CD4-positive, alpha-beta memory T cell (primary cell): ENCODE data around the gene COG1. TPM values are rescaled to one million over a fixed set of nuclear protein-coding genes. Genes with fewer than 3 reads are reported as not detected.
"Not testable (repeated sequence)": the region's sequence is repeated elsewhere in the genome, so short reads cannot be mapped to it uniquely, and the experiment has no call there.

Source experiments
- CTCF ChIA-PET: fragments of 350-600 bp; sonication (Branson Sonifier 250); formaldehyde crosslinking; loops from one replicate; lab custom pipeline; 2021; ENCODE audit warnings: inconsistent platforms; ENCODE audit not compliant: partially characterized antibody; lab: Charles Lee
- POLR2A ChIA-PET: fragments of 350-600 bp; sonication (Branson Sonifier 250); formaldehyde crosslinking; loops from one replicate; lab custom pipeline; 2021; ENCODE audit not compliant: partially characterized antibody; lab: Charles Lee
- DNase-seq, 5 donors: peaks; one replicate each; pipeline versions ENCODE4 v3.0.0 to v3.0.0-alpha.2; 2020 to 2022; ENCODE audit warnings: mixed read lengths in 1 of 5
- H3K27ac ChIP-seq: one replicate; pipeline ENCODE4 v1.7.0; 2013; ENCODE audit warnings: low read depth, low read length
- H3K27me3 ChIP-seq: 2 replicates; pipeline ENCODE4 v1.7.0; 2013; ENCODE audit warnings: mild to moderate bottlenecking, low read length, moderate library complexity; ENCODE audit not compliant: insufficient read depth
- H3K36me3 ChIP-seq: 2 replicates; pipeline ENCODE4 v1.7.0; 2013; ENCODE audit warnings: mild to moderate bottlenecking, low read length, moderate library complexity; ENCODE audit not compliant: insufficient read depth
- H3K4me1 ChIP-seq: 2 replicates; pipeline ENCODE4 v1.7.0; 2013; ENCODE audit warnings: mild to moderate bottlenecking, low read length, moderate library complexity; ENCODE audit not compliant: insufficient read depth
- H3K4me3 ChIP-seq, 2 donors: one replicate each; pipeline ENCODE4 v1.7.0; 2013; ENCODE audit warnings: low read length in 2 of 2, mild to moderate bottlenecking in 1 of 2
- H3K9me3 ChIP-seq, 2 donors: one replicate each; pipeline ENCODE4 v1.7.0; 2013; ENCODE audit warnings: low read length in 2 of 2, control low read depth in 1 of 2; ENCODE audit not compliant: control insufficient read depth in 1 of 2
- H3K27ac Mint-ChIP-seq, 7 donors: one replicate each; pipeline ENCODE4 v1.8.0; 2020 to 2021; ENCODE audit warnings: mixed read lengths in 7 of 7, mild to moderate bottlenecking in 6 of 7, inconsistent platforms in 3 of 7, moderate library complexity in 3 of 7
- H3K27me3 Mint-ChIP-seq, 2 donors: one replicate each; pipeline ENCODE4 v1.8.0; 2020 to 2021; ENCODE audit warnings: mixed read lengths in 2 of 2
- H3K36me3 Mint-ChIP-seq, 2 donors: one replicate each; pipeline ENCODE4 v1.8.0; 2020 to 2021; ENCODE audit warnings: mixed read lengths in 2 of 2, inconsistent platforms in 1 of 2, mild to moderate bottlenecking in 1 of 2
- H3K4me1 Mint-ChIP-seq, 4 donors: one replicate each; pipeline ENCODE4 v1.8.0; 2020 to 2021; ENCODE audit warnings: mixed read lengths in 4 of 4, mild to moderate bottlenecking in 1 of 4
- H3K4me3 Mint-ChIP-seq, 8 donors: one replicate each; pipeline ENCODE4 v1.8.0; 2020 to 2021; ENCODE audit warnings: mixed read lengths in 8 of 8, mild to moderate bottlenecking in 7 of 8, moderate library complexity in 6 of 8, inconsistent platforms in 3 of 8
- H3K9me3 Mint-ChIP-seq, 8 donors: one replicate each; pipeline ENCODE4 v1.8.0; 2020 to 2021; ENCODE audit warnings: mixed read lengths in 8 of 8, mild to moderate bottlenecking in 5 of 8, inconsistent platforms in 3 of 8, moderate library complexity in 1 of 8
- intact Hi-C: fragments of 100-400 bp; cut with micrococcal nuclease; formaldehyde crosslinking; loops from one replicate; pipeline ENCODE4 v1.15.1; 2023
- polyA plus RNA-seq, 2 donors: library from polyadenylated mRNA; unstranded; fragments of 300-500 nt; fragmentation: Illumina TruSeq; gene quantifications; one replicate each; pipeline ENCODE4 v1.2.3, GENCODE V29; 2021
- total RNA-seq, 2 experiments: library from RNA; stranded (reverse); gene quantifications; one replicate each; pipeline ENCODE4 v1.2.3, GENCODE V29; 2021

COG1 gene
- total and polyA plus RNA-seq, 4 experiments from 2014 or later = 13.1 to 81.6 (median 57.1) TPM

DNA sequence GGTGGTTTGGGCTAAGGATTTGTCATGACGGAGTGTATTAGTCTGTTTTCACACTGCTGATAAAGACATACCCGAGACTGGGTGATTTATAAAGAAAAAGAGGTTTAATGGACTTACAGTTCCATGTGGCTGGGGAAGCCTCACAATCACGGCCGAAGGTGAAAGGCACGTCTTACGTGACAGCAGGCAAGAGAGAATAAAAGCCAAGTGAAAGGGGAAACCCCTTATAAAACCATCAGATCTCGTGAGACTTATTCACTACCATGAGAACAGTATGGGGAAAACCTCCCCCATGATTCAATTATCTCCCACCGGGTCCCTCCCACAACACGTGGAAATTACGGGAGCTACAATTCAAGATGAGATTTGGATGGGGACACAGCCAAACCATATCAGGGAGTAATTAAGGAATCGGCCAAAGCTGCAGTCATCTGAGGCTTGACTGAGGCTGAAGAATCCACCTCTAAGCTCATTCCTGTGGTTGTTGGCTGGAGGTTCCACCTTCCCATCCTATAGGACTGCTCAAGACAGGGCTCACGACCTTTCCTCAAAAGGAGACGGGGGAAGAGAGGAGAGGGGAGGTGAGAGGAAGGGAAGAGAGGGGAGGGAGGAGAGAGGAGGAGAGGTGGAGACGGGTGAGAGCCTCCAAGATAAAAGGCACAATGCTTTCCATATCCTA, 42.1 kb upstream of the COG1 start:
- H3K9me3 Mint-ChIP-seq = peaks cover 0 to 13% (median 8%) of the 10 kb centered on the region in 8 donors
- H3K4me3 ChIP-seq, H3K27ac Mint-ChIP-seq, intact Hi-C loops, H3K4me1 Mint-ChIP-seq, H3K27ac ChIP-seq, H3K4me3 Mint-ChIP-seq, H3K36me3 Mint-ChIP-seq, H3K4me1 ChIP-seq, POLR2A ChIA-PET, H3K9me3 ChIP-seq, H3K36me3 ChIP-seq, DNase-seq, H3K27me3 ChIP-seq: not testable (repeated sequence)
- peaks cover 7 to 12% of the 10 kb centered on the region in 2 donors for H3K27me3 Mint-ChIP-seq
- CTCF ChIA-PET = interaction anchor here (1.0 kb wide), 1 partner anchor 426 kb away, joined by 3 read pairs; no protein-coding TSS in a partner anchor

DNA sequence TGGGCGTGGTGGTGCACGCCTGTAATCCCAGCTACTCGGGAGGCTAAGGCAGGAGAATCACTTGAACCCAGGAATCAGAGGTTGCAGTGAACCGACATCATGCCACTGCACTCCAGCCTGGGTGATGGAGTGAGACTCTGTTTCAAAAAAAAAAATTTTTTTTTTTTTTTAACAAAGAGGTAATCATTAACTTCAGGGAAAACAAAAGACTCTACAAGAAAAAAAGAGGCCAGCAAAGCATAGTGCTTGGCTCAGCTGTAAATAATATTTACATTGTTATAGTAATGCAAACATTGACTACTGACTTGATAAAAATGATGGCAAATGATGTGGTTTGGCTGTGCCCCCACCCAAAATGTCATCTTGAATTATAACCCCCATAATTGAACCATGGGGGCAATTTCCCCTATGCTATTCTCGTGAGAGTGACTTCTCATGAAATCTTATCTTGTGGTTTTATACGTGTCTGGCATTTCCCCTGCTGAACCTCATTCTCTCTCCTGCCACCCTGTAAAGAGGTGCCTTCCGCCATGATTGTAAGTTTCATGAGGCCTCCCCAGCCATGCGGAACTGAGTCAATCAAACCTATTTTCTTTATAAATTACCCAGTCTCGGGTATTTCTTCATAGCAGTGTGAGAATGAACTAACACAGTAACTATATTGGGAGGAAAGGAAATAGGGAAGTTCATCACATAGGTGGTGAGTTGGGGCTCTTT, 40.8 kb upstream of the COG1 start:
- no peak overlapping the region for H3K27ac Mint-ChIP-seq
- H3K36me3 ChIP-seq = no peaks in the 10 kb centered on the region
- no peak overlapping the region for H3K27ac ChIP-seq
- H3K27me3 ChIP-seq = no peaks in the 10 kb centered on the region
- no peaks in the 10 kb centered on the region for H3K9me3 ChIP-seq
- peaks cover 6 to 18% of the 10 kb centered on the region in 2 donors for H3K27me3 Mint-ChIP-seq
- peaks cover 0 to 5% (median 1%) of the 10 kb centered on the region in 8 donors for H3K9me3 Mint-ChIP-seq
- intact Hi-C loops = no loop called here
- peaks cover 5% of the 10 kb centered on the region for H3K4me1 ChIP-seq
- ChIA-PET POLR2A (no interaction called here), CTCF (no interaction called here)
- H3K36me3 Mint-ChIP-seq = no peaks in the 10 kb centered on the region
- no peak overlapping the region for H3K4me3 Mint-ChIP-seq
- peaks cover 5 to 13% (median 7%) of the 10 kb centered on the region in 4 donors for H3K4me1 Mint-ChIP-seq
- no peak for DNase-seq
- H3K4me3 ChIP-seq = no peak overlapping the region

DNA sequence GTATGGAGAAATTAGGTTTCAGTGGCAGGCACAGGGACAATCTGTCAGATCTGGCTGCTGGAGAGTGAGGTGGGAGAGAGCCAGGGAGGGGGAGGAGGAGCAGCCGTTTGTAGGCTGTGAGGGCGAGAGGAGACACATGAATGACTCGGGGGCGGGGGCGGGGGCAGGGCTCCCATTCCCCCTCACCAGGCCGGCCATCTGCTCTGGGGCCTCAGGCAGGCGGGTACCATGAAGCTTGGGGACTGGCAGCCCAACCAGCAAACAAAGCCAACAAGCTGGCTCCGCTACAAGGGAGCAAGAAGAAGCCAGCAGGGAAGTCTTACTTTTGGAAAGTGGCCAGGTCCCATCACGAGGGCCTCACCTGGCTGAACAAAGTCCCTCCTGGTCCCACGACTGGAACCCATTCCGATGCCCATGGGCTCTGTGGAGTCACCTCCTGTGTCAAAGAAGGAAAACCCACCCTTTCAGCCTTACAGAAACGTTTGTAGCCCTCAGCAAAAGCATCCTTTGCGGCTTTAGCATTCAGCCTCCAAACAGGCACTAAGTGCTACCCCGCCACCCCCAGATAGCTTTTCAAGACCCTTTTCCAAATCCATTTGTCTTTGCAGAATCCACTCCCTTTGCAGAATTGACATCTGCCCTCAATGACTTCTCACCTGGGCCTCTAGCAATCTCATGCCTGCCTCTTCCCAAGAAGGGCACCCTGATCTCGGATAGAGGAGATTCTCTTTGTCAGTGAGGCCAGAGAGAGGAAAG, 37.3 kb upstream of the COG1 start:
- Histone ChIP-seq H3K27ac (no peak overlapping the region), H3K9me3 (no peaks in the 10 kb centered on the region), H3K27me3 (peaks cover 3% of the 10 kb centered on the region), H3K36me3 (no peaks in the 10 kb centered on the region), H3K4me3 (peak overlapping the region in 1 of 2 donors; percentile 5), H3K4me1 (peaks cover 5% of the 10 kb centered on the region)
- POLR2A ChIA-PET = interaction anchor here (1.0 to 2.3 kb wide), 2 partner anchors 169 to 428 kb away, joined by 3 to 16 read pairs; no protein-coding TSS in a partner anchor
- Mint-ChIP-seq H3K27ac (peak overlapping the region in 1 of 7 donors; percentile 43), H3K36me3 (no peaks in the 10 kb centered on the region), H3K4me3 (no peak overlapping the region), H3K4me1 (peaks cover 5 to 9% (median 6%) of the 10 kb centered on the region in 4 donors), H3K27me3 (peaks cover 6 to 30% of the 10 kb centered on the region in 2 donors), H3K9me3 (no peaks in the 10 kb centered on the region)
- DNase-seq = no peak
- CTCF ChIA-PET = interaction anchor here (0.9 to 4.9 kb wide), 9 partner anchors 10 to 598 kb away, joined by 3 to 125 read pairs (median 4); no protein-coding TSS in a partner anchor
- intact Hi-C loops = loop anchor here (1.0 kb wide), 1 partner anchor 595 kb away; no protein-coding TSS in a partner anchor

DNA sequence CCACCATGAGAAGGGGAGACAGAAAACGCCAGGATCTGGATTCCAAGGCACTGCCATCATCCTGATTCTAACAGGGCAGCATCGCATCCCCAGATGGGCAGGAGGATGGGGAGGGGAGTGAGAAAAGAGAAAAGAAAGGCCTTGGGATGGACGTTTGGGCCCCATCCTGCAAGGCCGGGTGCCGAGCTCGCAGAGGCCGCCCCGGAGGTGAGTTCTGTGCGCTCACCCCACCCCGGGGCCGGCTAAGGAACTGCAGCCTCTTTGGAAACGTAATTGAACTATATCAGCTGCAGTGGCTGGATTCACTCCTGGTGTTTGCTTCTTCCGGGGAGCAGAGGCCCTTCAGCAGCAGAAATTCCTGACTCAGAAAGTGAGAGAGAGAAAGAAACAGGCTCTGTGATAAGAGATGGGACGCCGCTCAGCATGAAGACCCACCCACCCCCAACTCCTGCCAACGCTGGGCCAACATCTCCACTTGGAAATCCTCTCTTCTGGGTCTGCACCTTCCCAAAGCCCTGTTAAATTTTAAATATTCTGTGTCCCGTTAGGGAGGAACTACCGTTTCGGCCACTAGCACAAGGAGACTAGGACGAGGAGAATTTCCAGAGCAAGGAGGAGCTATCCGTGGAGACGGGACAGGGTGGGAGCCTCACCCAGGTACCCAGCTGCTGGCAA, 36.6 kb upstream of the COG1 start:
- ChIA-PET CTCF (interaction anchor here (0.9 to 4.9 kb wide), 9 partner anchors 10 to 598 kb away, joined by 3 to 125 read pairs (median 4); no protein-coding TSS in a partner anchor), POLR2A (interaction anchor here (1.0 to 2.3 kb wide), 2 partner anchors 170 to 429 kb away, joined by 3 to 16 read pairs; no protein-coding TSS in a partner anchor)

DNA sequence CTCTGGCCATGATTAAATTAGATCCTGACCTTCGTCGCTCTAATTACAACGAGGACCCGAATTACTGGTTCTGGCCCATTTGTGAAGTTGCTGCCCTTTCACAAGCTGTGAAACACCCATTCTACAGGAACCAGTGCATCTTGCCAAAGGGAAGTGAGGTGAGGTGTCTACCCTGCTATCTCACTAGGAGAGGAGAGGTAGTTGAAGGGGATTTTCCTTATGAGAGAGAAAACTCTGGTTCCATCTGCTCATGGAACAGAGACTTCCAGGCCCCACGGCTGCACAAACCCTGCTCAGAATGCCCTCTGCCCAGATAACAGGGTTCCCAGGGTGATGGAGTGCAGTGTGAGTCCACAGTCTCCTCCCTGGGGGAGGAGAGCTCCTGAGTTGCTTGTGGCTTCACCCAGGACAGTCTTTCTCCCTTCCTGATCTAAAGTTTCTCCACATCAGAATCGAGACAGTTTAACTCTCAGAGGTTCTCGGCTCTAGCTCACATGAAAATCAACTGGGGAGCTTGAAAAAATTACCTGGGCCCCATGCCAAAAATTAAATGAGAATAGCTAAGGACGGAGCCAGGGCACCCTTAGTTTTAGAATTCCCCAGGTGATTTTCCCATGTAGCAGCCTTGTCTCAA, 35.9 kb upstream of the COG1 start:
- peaks cover 7% of the 10 kb centered on the region for H3K27me3 ChIP-seq
- ChIA-PET POLR2A (interaction anchor here (2.3 kb wide), 1 partner anchor 429 kb away, joined by 16 read pairs; no protein-coding TSS in a partner anchor), CTCF (interaction anchor here (0.7 to 4.9 kb wide), 8 partner anchors 11 to 599 kb away, joined by 3 to 125 read pairs (median 4); no protein-coding TSS in a partner anchor)
- peaks cover 4 to 13% (median 10%) of the 10 kb centered on the region in 4 donors for H3K4me1 Mint-ChIP-seq
- H3K9me3 Mint-ChIP-seq = no peaks in the 10 kb centered on the region
- H3K27ac ChIP-seq = no peak overlapping the region
- no peaks in the 10 kb centered on the region for H3K36me3 Mint-ChIP-seq
- peaks cover 8 to 34% of the 10 kb centered on the region in 2 donors for H3K27me3 Mint-ChIP-seq
- no peaks in the 10 kb centered on the region for H3K9me3 ChIP-seq
- DNase-seq = no peak
- H3K36me3 ChIP-seq = no peaks in the 10 kb centered on the region
- H3K4me3 ChIP-seq = no peak overlapping the region
- intact Hi-C loops = loop anchor here (1.0 kb wide), 1 partner anchor 597 kb away; no protein-coding TSS in a partner anchor
- H3K27ac Mint-ChIP-seq = no peak overlapping the region
- no peak overlapping the region for H3K4me3 Mint-ChIP-seq
- H3K4me1 ChIP-seq = peaks cover 5% of the 10 kb centered on the region

More for the DNA sequence above, 36.6 kb upstream of the COG1 start:
- DNase-seq = peak in 4 of 5 donors; percentile 36 to 45 (median 37)
- Mint-ChIP-seq H3K4me1 (peaks cover 4 to 13% (median 10%) of the 10 kb centered on the region in 4 donors), H3K4me3 (no peak overlapping the region), H3K27me3 (peaks cover 7 to 31% of the 10 kb centered on the region in 2 donors), H3K9me3 (no peaks in the 10 kb centered on the region), H3K36me3 (no peaks in the 10 kb centered on the region), H3K27ac (no peak overlapping the region)
- H3K36me3 ChIP-seq = no peaks in the 10 kb centered on the region
- H3K27me3 ChIP-seq = peaks cover 7% of the 10 kb centered on the region
- intact Hi-C loops = loop anchor here (1.0 kb wide), 1 partner anchor 596 kb away; no protein-coding TSS in a partner anchor
- no peaks in the 10 kb centered on the region for H3K9me3 ChIP-seq
- peak overlapping the region in 1 of 2 donors; percentile 5 for H3K4me3 ChIP-seq
- peaks cover 5% of the 10 kb centered on the region for H3K4me1 ChIP-seq
- no peak overlapping the region for H3K27ac ChIP-seq

DNA sequence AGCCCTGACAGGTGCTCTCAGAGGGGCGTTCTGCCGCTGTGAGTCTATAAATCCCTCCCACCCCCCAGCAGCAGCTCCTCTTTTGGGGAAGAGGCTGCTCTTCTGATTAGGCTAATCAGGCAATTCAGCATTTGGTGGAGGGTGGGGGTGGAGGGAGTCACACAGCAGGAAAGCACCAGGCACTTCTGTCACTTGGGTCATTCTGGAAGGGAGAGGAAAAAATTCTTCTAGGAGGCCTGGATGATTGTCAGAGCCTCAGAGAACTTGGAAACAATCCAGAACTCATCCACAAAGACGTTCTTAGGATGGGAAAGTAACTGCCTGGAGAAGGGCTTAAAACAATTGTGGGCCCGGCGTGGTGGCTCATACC, 35.3 kb upstream of the COG1 start:
- intact Hi-C loops = no loop called here
- no peaks in the 10 kb centered on the region for H3K36me3 ChIP-seq
- CTCF ChIA-PET = interaction anchor here (0.7 to 4.9 kb wide), 5 partner anchors 11 to 600 kb away, joined by 3 to 125 read pairs (median 36); no protein-coding TSS in a partner anchor
- no peaks in the 10 kb centered on the region for H3K9me3 Mint-ChIP-seq
- H3K4me3 ChIP-seq = no peak overlapping the region
- H3K4me3 Mint-ChIP-seq = no peak overlapping the region
- H3K27ac ChIP-seq = no peak overlapping the region
- peaks cover 4 to 12% (median 9%) of the 10 kb centered on the region in 4 donors for H3K4me1 Mint-ChIP-seq
- POLR2A ChIA-PET = interaction anchor here (2.3 kb wide), 1 partner anchor 430 kb away, joined by 16 read pairs; no protein-coding TSS in a partner anchor
- DNase-seq = no peak
- H3K27ac Mint-ChIP-seq = no peak overlapping the region
- peaks cover 9 to 31% of the 10 kb centered on the region in 2 donors for H3K27me3 Mint-ChIP-seq
- no peaks in the 10 kb centered on the region for H3K36me3 Mint-ChIP-seq
- peaks cover 7% of the 10 kb centered on the region for H3K27me3 ChIP-seq
- H3K9me3 ChIP-seq = no peaks in the 10 kb centered on the region
- H3K4me1 ChIP-seq = peaks cover 5% of the 10 kb centered on the region
